ENCODE data around the gene CTAGE1.

The CTAGE1 gene

DNA sequence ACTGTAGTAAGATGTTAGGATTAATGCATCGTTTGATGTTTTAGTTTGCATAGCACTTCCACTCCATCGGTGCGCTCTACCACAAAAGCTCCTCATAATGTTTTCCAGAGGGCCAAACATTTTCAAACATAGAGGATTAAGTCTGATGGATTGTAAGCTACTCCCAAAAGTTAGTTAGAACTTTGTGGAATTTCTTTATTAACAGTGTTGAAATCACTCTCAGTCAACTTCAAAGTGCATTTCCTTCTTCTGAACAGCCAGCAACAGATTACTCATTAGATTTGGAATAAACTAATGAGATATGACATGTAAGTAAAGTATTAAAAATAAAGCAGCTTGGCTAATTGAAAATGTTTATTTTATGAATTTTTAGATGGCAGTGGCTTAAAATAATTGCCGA, 30.1 kb upstream of the CTAGE1 start:
- no peak for DNase-seq (ENCODE audit: low spot score)
- TF ChIP-seq, protein P1, sequence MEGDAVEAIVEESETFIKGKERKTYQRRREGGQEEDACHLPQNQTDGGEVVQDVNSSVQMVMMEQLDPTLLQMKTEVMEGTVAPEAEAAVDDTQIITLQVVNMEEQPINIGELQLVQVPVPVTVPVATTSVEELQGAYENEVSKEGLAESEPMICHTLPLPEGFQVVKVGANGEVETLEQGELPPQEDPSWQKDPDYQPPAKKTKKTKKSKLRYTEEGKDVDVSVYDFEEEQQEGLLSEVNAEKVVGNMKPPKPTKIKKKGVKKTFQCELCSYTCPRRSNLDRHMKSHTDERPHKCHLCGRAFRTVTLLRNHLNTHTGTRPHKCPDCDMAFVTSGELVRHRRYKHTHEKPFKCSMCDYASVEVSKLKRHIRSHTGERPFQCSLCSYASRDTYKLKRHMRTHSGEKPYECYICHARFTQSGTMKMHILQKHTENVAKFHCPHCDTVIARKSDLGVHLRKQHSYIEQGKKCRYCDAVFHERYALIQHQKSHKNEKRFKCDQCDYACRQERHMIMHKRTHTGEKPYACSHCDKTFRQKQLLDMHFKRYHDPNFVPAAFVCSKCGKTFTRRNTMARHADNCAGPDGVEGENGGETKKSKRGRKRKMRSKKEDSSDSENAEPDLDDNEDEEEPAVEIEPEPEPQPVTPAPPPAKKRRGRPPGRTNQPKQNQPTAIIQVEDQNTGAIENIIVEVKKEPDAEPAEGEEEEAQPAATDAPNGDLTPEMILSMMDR (IDR thresholded peaks at IDR 0.05; ENCODE audit: extremely low read depth, missing control alignments): no peak

DNA sequence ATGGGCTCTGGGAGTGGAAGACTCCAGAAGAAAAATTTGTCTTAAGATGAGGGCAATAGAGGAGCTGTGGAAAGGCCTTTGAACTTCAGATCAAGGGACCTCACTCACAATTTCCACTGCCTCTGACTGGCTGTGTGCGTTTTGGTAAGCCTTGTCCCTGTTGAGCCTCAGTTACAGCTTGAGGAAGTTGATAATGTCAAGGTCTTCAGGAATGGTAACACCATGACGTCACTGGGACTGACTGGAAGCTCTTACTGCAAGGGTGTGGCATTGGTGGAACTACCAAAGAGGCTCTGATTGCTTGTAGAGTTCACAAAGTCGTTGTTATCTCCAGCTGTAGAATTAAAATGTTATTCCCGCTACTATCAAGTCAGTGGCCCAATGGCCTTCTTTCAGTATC, 29.2 kb upstream of the CTAGE1 start:
- no peak for DNase-seq (ENCODE audit: low spot score)
- TF ChIP-seq, protein P1 (IDR thresholded peaks at IDR 0.05; ENCODE audit: extremely low read depth, missing control alignments): no peak

DNA sequence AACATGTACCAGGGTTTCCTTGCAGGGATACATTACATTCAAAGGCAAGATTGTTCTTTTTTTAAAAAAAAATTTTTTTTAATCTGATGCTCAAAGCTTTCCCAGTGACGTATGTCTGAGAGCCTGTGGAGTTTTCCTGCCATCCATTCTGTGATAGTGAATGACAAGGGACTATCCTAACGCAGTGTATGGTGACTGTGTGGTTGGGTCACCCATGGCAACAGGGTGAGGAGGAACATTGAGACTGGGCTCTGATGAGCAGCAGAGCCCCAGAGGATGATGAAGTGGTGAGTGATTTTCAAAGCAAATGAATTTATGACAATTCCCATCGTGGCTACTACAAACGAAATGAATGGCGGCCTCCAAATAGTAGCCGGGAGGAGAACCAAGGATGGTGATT, 28.6 kb upstream of the CTAGE1 start:
- TF ChIP-seq, protein P1 (IDR thresholded peaks at IDR 0.05; ENCODE audit: extremely low read depth, missing control alignments): no peak
- no peak for DNase-seq (ENCODE audit: low spot score)

DNA sequence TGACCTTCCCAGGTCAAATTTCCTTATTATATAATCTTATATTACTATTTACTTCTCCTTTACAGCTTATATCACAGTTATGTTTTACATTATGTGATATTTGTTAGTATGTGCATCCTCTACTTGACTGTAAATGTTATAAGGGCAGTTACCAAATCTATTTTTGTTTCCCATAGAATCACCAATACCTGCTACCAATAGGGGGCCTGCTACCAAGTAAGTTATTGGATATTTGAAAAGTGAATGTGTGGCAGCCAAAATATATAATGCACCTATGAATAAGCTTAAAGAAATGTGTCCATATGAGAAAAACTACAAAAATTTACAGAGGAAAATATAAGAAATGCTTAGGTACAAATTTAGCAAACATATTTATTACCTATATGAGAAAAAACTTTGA, 23.9 kb upstream of the CTAGE1 start:
- DNase-seq (ENCODE audit: low spot score): no peak
- TF ChIP-seq, protein P1 (IDR thresholded peaks at IDR 0.05; ENCODE audit: extremely low read depth, missing control alignments): no peak

DNA sequence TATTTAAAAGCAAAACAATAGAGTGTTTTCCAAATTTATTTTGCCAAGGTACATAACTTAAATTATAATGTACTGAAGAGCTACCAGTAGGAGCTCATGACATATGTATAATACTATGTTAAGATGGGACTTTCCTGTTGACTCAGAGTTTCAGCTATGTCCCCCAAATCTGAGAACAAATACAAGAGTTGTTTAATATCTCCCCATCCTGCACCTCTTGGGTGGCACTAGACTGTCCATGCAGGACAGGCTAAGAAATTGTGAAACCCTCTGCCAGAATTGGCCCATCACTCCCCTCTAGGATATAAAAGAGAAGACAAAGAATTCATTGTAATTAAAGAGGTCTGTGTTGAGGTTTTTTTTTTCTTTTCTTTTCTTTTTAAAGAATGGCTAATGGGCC, 21.7 kb upstream of the CTAGE1 start:
- no peak for DNase-seq (ENCODE audit: low spot score)
- TF ChIP-seq, protein P1 (IDR thresholded peaks at IDR 0.05; ENCODE audit: extremely low read depth, missing control alignments): no peak

DNA sequence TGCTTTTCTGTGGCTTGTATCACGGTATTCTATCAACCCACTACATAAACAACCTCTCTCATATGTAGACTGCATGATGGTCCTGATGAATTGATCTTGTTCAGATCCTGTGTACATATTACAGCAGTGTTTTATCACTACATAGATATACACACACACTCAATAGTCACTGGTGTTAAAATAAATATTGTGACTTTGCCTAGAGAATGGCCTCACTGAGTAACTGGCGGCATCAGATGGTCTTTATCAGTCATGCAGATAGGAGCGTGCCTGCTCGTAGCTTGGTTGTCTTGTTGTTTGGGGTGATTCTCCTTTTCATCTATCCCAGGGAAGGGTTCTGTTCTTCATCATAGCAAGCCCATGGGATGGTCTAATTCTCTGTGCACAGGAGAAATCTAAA, 18.4 kb upstream of the CTAGE1 start:
- TF ChIP-seq, protein P1 (IDR thresholded peaks at IDR 0.05; ENCODE audit: extremely low read depth, missing control alignments): no peak
- no peak for DNase-seq (ENCODE audit: low spot score)

DNA sequence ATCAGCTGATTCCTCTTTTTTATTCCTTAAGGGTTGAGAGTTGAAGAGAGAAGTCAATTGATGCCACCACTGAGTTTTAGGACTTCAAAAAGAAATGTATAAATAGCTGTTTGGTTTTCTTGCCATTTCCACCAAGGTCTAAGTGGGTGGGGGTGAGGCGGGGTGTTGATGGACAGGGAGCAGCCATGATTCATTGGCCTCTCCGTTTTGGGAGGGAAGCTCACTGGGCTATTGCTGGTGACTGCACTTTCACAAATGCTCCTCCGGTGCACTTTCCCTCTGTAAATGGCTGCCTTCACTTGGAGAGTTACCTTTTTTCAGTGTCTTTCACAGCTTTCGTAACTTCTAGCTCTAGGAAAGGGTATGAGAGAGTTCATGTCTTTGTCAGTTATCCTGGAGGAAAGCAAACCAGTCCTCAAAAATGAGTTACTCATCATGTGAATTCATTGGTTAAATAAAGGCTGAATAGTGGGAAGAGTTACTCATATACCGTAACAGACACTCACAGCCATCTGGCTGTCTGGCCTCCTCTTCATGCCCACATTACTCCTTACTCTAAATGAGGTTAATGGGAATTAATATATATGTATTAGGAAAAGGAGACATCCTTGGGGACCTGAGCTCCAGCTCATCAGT, 17.4 kb upstream of the CTAGE1 start:
- no peak for DNase-seq (ENCODE audit: low spot score)
- TF ChIP-seq, protein P1 (IDR thresholded peaks at IDR 0.05; ENCODE audit: extremely low read depth, missing control alignments): no peak

All from GM20000 (cell line).